ENCODE data around the gene PDZD2. TPM values are rescaled to one million over a fixed set of nuclear protein-coding genes. Genes with fewer than 3 reads are reported as not detected.
A peak's percentile ranks its signal among the peaks of the same experiment; 100 is the strongest.

PDZD2 gene
- total and polyA plus RNA-seq, 9 donors = 21.2 to 58.2 (median 37.8) TPM

DNA sequence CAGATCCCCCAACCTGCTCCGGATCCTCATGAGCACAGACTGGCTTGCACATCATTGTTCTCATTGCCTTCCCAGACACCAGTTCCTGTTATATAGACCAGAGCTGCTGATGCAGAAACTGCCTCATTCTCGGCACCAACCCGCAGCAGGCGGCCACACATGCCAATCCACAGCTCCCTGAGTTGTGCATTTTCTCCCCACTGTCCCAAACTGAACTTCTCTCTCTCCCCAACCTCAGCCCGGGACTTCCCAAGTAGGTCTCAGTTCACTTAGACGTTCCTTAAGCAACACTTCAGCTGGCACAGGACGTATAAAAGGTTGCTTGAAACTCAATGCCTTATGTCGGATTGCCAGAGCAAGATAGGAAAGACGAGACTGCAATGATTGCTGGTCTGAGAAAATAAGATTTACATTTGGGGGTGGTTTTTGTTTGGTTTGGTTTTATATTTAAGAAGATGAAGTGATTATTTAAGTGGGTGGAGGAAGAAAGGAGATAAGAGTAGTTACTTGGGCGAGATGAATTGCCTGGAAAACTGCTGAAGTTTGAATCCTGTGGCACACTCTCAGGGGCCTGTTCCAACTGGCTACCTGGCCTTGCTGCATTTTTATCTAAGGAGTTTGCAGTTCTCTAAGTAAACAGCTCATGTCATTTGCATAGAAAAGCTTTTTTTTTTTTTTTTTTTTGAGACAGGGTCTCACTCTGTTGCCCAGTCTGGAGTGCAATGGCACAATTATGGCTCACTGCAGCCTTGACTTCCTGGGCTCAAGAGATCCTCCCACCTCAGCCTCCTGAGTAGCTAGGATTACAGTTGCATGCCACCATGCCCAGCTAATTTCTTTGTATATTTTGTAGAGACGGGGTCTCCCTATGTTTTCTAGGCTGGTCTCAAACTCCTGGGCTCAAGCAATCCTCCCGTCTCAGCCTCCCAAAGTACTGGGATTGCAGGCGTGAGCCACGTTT, 379.8 kb downstream of the PDZD2 start:
- H3K9me3 ChIP-seq = no peaks in the 10 kb centered on the region
- H3K27ac ChIP-seq = peak overlapping the region in 1 of 2 donors; percentile 52
- no peak for TF ChIP-seq POLR2A (IDR thresholded peaks at IDR 0.05)
- TF ChIP-seq, protein P1, sequence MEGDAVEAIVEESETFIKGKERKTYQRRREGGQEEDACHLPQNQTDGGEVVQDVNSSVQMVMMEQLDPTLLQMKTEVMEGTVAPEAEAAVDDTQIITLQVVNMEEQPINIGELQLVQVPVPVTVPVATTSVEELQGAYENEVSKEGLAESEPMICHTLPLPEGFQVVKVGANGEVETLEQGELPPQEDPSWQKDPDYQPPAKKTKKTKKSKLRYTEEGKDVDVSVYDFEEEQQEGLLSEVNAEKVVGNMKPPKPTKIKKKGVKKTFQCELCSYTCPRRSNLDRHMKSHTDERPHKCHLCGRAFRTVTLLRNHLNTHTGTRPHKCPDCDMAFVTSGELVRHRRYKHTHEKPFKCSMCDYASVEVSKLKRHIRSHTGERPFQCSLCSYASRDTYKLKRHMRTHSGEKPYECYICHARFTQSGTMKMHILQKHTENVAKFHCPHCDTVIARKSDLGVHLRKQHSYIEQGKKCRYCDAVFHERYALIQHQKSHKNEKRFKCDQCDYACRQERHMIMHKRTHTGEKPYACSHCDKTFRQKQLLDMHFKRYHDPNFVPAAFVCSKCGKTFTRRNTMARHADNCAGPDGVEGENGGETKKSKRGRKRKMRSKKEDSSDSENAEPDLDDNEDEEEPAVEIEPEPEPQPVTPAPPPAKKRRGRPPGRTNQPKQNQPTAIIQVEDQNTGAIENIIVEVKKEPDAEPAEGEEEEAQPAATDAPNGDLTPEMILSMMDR (IDR thresholded peaks at IDR 0.05) = no peak
- no peak for TF ChIP-seq EP300 (IDR thresholded peaks at IDR 0.05)
- intact Hi-C loops (cut with DNase I) = no loop called here
- no peak overlapping the region for H3K4me3 ChIP-seq
- DNase-seq = no peak
- no peaks in the 10 kb centered on the region for H3K27me3 ChIP-seq
- H3K4me1 ChIP-seq (ENCODE audit: insufficient read depth) = peaks cover 8% of the 10 kb centered on the region
- WGBS, 3 donors = 59 to 68% (median 60%) methylated on average over 14 of the region's 14 CpGs
- H3K36me3 ChIP-seq = no peaks in the 10 kb centered on the region

DNA sequence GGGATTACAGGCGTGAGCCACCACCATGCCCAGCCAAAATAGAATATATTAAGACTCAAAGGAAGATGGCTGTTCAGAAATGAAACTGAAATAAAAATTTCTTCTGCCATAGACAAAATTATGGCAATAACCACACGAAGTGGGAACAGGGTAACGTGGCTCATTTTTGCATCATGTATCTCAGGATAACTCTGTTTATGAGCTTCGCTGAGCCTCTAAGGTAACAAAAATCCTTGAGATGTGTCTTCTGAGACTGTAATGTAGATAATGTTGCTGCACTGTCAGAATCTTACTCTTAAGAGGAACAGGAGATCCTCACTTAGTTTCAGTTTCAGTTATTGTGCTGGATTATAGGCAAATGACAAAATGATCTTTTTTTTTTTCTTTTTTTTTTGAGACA, 381.3 kb downstream of the PDZD2 start:
- Histone ChIP-seq H3K4me1 (ENCODE audit: insufficient read depth) (peaks cover 8% of the 10 kb centered on the region), H3K36me3 (no peaks in the 10 kb centered on the region), H3K4me3 (no peak overlapping the region), H3K9me3 (no peaks in the 10 kb centered on the region), H3K27me3 (no peaks in the 10 kb centered on the region), H3K27ac (no peak overlapping the region)
- 41 to 53% (median 41%) methylated on average over 4 of the region's 4 CpGs for WGBS, 3 donors
- intact Hi-C loops (cut with DNase I) = no loop called here
- TF ChIP-seq EP300 (IDR thresholded peaks at IDR 0.05) (no peak), POLR2A (IDR thresholded peaks at IDR 0.05) (no peak)
- TF ChIP-seq, protein P1 (IDR thresholded peaks at IDR 0.05) = no peak
- no peak for DNase-seq

DNA sequence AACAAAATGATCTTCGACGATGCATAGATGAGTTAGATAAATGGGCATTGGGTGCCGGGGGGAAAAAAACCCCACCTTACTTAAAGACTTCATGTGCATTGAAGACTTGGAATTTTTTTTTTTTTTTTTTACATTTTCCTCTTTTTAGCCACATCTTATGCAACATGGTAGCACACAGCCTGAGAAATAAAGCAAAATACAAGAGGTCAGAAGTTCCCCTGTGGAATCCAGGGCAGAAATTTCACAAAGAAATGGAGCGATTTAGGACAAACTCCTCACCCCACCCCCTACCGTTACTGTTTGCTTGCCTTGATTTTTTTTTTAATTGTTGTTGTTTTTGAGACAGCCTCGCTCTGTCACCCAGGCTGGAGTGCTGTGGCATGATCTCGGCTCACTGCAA, 382.0 kb downstream of the PDZD2 start:
- WGBS, 3 donors = 73 to 80% (median 77%) methylated on average over 7 of the region's 7 CpGs
- Histone ChIP-seq H3K9me3 (no peaks in the 10 kb centered on the region), H3K27me3 (no peaks in the 10 kb centered on the region), H3K27ac (no peak overlapping the region), H3K36me3 (no peaks in the 10 kb centered on the region), H3K4me3 (no peak overlapping the region), H3K4me1 (ENCODE audit: insufficient read depth) (peaks cover 8% of the 10 kb centered on the region)
- TF ChIP-seq EP300 (IDR thresholded peaks at IDR 0.05) (no peak), POLR2A (IDR thresholded peaks at IDR 0.05) (no peak)
- TF ChIP-seq, protein P1 (IDR thresholded peaks at IDR 0.05) = no peak
- intact Hi-C loops (cut with DNase I) = no loop called here
- no peak for DNase-seq

DNA sequence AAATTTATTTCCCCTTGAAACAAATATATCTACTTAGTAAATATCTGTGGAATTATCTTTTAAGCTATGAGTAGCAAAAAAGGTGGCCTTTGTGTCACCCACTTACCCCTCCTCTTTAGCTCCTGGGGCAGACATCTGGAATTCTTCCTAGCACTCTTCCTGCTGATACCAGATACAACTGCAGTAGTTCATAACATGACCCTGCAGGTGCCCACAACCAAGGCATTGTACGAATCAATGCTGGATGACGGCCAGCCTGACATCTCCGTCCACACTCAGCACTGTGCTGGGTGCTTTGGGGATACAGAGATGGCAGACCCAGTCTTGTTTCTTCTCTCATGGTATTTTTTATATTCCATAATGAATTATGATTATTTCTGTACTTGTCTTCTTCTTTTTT, 382.8 kb downstream of the PDZD2 start:
- H3K27me3 ChIP-seq = no peaks in the 10 kb centered on the region
- no peaks in the 10 kb centered on the region for H3K9me3 ChIP-seq
- peaks cover 8% of the 10 kb centered on the region for H3K4me1 ChIP-seq (ENCODE audit: insufficient read depth)
- no peak overlapping the region for H3K27ac ChIP-seq
- intact Hi-C loops (cut with DNase I) = no loop called here
- TF ChIP-seq, protein P1 (IDR thresholded peaks at IDR 0.05) = no peak
- TF ChIP-seq EP300 (IDR thresholded peaks at IDR 0.05) (no peak), POLR2A (IDR thresholded peaks at IDR 0.05) (no peak)
- no peak for DNase-seq
- no peak overlapping the region for H3K4me3 ChIP-seq
- WGBS, 3 donors = 72 to 88% (median 87%) methylated on average over 3 of the region's 3 CpGs
- no peaks in the 10 kb centered on the region for H3K36me3 ChIP-seq
